HG03060 (cell line): ENCODE results near the gene SKAP2.

Experiments used
- ATAC-seq: cut with Tn5 transposase; IDR thresholded peaks from one replicate; pipeline ENCODE4 v1.9.1; 2021; ENCODE audit warnings: low read depth, moderate number of reproducible peaks; ENCODE audit not compliant: unreplicated experiment

Gene SKAP2

DNA sequence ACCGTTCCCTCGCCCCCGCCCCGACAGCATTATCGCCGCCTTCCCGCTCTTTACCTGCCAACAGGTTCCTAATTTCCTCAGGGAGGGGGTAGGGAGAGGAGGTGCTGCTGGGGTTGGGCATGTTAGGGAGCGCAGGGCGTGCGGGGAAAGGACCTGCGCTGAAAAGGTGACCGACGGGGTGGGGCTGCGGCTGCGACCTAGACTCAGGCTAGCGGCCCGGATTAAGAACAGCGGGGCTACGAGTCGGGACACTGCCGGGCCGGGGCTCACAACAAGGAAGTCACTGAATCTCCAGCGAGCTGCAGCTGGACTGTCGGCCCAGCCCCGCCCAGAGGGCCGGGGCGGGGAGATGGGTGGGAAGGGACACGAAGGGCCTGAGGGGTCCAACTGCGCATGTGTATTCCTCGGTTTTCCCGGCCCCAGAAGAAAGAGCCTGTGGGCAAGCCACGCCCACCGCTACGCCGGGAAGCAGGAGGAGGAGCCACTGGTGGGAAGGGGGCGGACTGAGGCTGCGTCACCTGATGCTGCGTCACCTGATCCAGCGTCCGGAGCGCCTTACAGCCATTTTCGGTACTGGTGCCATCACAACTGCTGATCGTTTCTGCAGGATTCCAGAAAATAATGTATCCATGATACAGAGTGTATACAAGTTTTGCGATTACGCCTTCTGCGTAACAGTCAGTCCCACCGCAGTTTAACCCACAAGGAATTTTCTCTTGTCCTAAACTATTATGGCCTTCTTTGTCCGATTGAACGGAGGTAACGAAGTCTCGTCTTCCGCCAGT is at the start of gene SKAP2:
Gene SKAP2 (minus strand): TSS at position 282 of the 785 bp plus-strand sequence. CDS start 161 bp downstream, at position 121.
- ATAC-seq, result peak; percentile 86

DNA sequence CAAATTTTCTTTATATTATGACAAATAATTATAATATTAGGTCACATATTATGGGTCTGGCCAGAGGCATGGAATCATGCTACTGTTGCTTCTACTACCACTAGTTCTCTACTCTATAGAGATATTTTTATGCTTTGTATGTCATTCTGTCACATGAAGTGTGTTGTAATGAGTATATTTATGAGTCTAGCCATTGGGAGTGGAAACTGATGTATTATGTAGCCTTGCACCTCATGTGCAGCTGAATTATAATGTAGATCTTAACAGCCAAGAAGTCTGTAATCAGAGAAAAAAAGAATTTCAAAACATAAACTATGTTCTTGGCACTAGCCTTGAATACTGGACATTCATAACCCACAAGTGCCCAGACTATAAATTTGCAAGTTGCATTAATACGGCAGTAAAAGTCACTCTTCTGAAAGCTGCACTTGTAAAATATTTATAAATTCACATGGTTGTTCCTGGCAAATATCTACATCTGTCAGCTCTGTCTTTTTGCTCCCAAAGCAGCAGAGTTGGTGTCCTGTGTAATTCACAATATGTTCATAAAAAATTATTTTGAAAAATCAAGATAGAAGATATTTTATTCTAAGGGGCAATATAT is 48.6 kb upstream of the SKAP2 start:
- ATAC-seq, result no peak

GRCh38 chr7:26912338-26912737 is 47.9 kb upstream of the SKAP2 start:
- ATAC-seq, result no peak

DNA sequence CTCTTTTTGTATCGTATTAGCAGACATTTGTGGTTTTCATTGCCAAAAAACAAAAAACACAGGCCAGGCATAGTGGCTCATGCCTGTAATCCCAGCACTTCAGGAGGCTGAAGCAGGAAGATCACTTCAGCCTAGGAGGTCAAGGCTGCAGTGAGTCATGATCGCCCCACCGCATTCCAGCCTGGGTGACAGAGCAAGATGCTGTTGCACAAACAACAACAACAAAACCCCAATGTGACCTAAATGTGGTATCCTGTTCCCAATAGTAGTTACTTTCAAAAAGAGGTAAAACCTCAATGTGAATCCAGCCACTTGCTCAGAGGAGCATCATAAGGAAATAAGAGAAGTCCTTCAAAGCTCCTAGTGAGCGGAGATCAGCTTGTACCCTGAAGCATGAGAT is 45.8 kb upstream of the SKAP2 start:
- ATAC-seq, result no peak

- no peak for ATAC-seq
These were observed 35.9 kb upstream of the SKAP2 start for GRCh38 chr7:26900251-26900650.

DNA sequence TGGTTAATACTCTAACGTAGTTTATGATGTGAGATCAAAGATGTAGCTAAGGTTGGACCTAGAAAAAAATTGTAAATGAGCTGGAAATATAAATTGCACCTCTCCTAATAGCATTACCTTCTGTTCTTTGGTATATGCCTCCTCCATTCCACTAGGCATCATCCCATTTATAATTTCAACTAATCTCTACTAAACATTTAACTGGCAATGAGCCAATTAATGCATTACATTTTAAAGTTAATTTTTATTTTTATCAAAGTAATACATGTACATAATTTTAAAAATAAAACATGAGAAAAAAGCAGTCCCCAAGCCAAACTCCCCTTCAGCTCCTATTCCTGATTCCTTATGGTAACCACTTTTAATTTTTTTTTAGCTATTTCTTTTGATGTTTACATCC is 35.1 kb upstream of the SKAP2 start:
- ATAC-seq, result no peak

DNA sequence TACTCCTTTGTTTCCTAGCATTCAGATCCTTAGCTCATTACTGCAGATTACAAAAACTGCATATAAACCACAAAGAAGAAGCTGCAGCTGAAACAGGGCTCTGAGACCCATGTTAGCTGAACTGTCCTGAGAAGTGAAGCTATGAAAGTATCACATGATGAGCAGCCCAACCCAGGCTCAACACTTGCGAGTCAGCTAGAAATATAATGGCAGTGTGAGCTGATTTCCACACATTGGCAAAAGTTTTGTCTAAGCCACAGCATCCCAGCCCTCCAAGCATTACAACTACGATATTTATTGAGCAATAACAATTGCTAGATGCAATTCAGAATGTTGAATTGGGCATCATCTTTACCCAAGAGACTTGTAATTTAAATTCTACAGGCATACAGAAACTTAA is 34.5 kb upstream of the SKAP2 start:
- no peak for ATAC-seq

DNA sequence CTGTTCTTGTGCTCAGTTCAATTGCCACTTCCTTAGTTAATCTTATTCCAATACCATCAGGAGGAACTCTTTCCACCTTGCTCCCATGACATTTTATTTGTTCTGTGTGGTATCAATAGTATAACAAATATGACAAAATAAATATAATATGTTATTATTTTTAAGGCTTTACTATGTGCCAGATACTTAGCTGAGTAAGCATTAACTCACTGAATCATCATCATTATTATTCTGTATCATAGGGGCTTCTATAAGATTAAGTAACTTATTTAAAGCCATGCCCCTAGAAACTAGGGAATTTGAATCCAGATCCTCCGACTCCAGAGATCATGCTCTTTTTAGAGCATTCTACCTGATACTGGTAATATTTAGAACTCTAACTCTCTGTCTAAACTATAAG is 33.5 kb upstream of the SKAP2 start:
- ATAC-seq, result no peak

DNA sequence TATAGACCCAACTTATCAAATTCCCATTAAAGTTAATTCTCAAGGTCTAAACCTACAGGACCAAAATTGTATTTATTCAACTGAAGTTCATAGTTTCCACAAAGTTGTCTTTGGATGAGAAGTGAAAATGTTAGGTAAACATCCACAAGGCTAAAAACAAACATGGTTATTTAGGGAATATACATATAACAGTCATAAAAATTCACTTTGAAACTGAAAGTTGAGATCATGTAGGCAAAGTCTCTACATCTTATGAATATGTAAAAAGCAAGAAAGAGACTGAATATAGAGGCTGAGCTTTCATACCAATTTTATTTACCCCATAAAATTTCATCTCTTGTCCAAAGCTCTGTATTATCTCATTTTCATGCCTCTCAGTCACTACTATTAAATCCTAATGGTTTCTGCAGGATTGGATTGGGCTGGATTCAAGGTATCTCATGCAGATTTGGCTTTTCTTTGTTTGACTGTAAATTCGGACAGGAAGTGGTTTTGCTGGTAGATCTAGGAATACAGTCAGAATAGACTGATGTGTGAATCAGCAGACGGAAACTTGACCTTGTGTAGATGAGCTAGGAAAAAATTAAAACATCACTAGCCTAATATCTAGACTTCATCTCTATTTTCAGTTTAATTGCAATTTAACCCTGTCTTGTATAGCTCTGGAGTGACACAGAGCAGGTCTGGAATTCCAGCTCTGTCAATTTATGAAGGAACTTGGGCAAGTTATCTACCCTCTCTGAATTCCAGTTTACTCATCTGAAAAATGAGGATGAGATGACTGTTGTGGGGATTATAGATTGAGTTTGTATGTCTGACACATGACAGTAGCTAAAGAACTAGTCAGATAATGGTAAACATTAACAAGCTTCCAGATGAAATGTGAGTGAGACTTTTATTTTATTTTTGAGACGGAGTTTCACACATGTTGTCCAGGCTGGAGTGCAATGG is 27.3 kb upstream of the SKAP2 start:
- ATAC-seq, result peak; percentile 51

DNA sequence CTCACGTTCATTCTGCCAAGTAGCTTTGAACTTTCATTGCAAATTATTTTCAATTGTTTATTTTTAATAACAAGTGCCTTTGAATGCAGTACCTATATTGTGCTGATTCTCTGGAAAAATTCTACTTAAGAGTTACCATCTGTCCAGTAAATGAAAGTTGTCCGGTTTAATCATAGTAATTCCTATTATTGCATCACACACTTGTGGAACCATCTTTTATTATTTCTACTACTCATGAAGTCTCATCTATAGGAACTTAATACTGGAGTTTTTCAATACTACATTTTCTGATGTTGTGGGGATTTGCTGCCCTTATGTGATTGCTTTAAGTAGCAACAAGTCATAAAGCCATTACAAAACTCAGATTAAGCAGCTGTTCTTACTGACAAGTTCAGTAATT is 16.5 kb upstream of the SKAP2 start:
- no peak for ATAC-seq

DNA sequence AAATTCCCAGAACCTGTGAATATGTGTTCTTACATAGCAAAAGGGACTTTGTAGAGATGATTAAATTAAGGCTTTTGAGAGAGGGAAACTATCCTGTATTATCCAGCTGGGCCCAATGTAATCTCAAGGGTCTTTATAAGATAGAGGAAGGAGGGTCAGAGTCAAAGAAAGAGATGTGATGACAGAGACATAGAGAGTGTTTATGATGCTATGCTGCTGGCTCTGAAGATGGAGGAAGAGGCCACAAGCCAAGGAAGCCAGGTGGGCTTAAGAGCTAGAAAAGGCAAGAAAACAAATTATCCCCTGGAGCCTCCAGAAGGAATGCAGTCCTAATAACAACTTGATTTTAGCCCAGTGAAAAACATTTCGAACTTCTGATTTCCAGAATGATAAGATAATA is 15.3 kb upstream of the SKAP2 start:
- no peak for ATAC-seq

- ATAC-seq, result no peak
These were observed 4.6 kb upstream of the SKAP2 start for GRCh38 chr7:26868841-26869495.

GRCh38 chr7:26865094-26865388 is 651 bp upstream of the SKAP2 start:
- peak; percentile 22 for ATAC-seq

- ATAC-seq, result no peak
These were observed 677 bp downstream of the SKAP2 start for GRCh38 chr7:26863518-26864308.

GRCh38 chr7:26862834-26863233 is 1.6 kb downstream of the SKAP2 start:
- ATAC-seq, result no peak

DNA sequence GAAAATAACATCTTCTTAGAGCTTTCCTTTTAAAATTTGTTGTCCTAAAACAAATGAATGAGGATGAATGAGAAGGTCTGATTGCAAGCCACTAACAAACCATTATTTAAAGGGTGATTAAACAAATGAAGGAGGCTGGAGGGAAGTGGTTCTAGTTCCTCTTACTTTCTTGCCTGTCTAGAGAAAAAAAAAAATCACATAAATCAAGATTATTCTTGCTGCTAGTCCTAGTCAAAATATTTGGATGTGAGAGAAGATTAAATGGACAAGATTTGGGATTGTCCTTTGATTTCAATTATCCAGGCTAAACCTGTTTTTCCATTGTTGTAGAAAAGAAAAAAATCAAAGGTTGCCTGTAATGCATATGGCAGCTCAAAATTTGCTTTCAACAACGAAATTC is 3.3 kb downstream of the SKAP2 start:
- no peak for ATAC-seq

DNA sequence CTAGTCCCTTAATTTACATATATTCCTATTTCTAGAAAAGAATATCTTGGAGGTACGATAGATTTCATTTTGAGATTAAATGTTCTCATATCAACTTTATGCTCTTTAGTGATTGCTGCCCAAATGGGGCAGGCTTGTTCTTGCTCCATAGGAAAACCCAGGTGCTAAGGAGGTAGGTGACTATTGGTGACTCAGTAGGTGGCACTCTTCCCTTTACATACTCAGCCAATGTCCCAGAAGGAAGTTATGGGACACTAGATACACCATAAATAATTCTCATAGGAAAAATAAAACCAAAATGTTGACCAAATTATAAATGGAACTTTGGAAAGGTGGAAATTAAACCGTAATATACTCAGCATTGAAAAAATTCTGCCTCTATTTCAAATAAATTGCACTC is 4.0 kb downstream of the SKAP2 start:
- no peak for ATAC-seq

GRCh38 chr7:26859720-26860119 is 4.7 kb downstream of the SKAP2 start:
- ATAC-seq, result no peak

DNA sequence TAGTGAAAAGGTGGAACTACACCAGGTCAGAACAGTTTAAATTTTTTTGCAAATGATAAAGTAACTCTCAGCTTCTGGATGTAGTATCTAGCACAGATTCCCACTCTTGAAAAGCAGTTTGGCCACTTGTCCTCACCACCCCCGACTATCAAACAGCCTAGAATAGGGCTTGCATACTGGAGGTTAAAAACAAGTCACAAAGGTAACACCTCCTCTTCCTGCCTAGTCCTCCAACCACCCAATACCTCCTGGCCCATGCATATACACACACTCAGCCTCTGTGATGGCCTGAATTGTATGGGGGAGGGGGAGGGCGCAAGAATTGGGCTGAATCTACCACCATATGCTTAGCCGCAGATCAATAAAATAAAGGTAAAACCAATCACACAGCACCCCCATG is 5.7 kb downstream of the SKAP2 start:
- ATAC-seq, result no peak

DNA sequence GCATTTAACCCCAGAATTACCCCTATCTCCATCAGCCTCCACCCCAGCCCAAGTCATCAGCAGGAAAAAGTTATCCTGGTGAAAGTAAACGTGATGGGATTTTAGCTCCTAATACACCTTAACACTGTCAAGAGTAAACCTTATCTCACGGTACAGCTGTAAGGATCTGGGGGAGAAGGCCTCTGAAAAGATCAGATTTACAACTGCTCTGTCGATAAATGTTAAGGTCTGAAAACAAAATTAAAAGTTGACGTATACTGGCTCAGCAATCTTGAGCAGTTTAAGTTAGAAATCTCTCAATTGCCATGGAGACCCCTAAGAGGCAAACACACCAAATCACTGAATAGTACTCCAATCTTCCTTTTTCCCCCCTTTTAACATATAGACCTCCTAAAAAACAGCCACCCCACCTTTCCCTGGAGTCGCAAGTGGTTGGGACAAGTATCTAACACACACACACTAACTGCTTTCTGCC is 6.1 kb downstream of the SKAP2 start:
- no peak for ATAC-seq
